MCF 10A (cell line): ENCODE results near the gene GPR61. TPM values are rescaled to one million over a fixed set of nuclear protein-coding genes. Genes with fewer than 3 reads are reported as not detected.

Experiments
- BruUV-seq: library from RNA; stranded (reverse); fragments of 400-500 nt; replicated peaks from 2 replicates; lab custom pipeline; 2021; lab: Mats Ljungman, UMichigan
- CTCF ChIA-PET: fragments of 300-600 bp; sonication (Branson Sonifier 250); formaldehyde crosslinking; extraction: SDS; loops from one replicate; lab custom pipeline; 2021; ENCODE audit warnings: antibody characterized with exemption, inconsistent platforms; lab: Yijun Ruan, JAX
- POLR2A ChIA-PET: fragments of 300-600, 350-650 bp; sonication (Branson Sonifier 250); formaldehyde crosslinking; extraction: SDS; loops from one replicate; lab custom pipeline; 2020; ENCODE audit warnings: antibody characterized with exemption, inconsistent platforms; lab: Yijun Ruan, JAX
- DNase-seq: peaks from one replicate; pipeline ENCODE4 v3.0.0-alpha.2; 2018; ENCODE audit not compliant: unreplicated experiment
- H3K27ac Mint-ChIP-seq: one replicate; pipeline ENCODE4 v1.8.0; 2022; ENCODE audit warnings: mild to moderate bottlenecking, low read depth, mixed read lengths; ENCODE audit not compliant: unreplicated experiment
- H3K27me3 Mint-ChIP-seq: one replicate; pipeline ENCODE4 v1.8.0; 2022; ENCODE audit warnings: mixed read lengths; ENCODE audit not compliant: insufficient read depth, unreplicated experiment
- H3K36me3 Mint-ChIP-seq: one replicate; pipeline ENCODE4 v1.8.0; 2022; ENCODE audit warnings: mild to moderate bottlenecking, moderate library complexity, mixed read lengths; ENCODE audit not compliant: insufficient read depth, unreplicated experiment
- H3K4me1 Mint-ChIP-seq: one replicate; pipeline ENCODE4 v1.8.0; 2022; ENCODE audit warnings: mixed read lengths; ENCODE audit not compliant: insufficient read depth, unreplicated experiment
- H3K4me3 Mint-ChIP-seq: one replicate; pipeline ENCODE4 v1.8.0; 2022; ENCODE audit warnings: mild to moderate bottlenecking, moderate library complexity, mixed read lengths; ENCODE audit not compliant: unreplicated experiment
- H3K9me3 Mint-ChIP-seq: one replicate; pipeline ENCODE4 v1.8.0; 2022; ENCODE audit warnings: mixed read lengths; ENCODE audit not compliant: unreplicated experiment
- CTCF ChIP-seq: fragments of 200-600 bp; IDR thresholded peaks from one replicate; pipeline ENCODE4 v1.8.0; 2022; ENCODE audit warnings: antibody characterized with exemption, mild to moderate bottlenecking; ENCODE audit not compliant: unreplicated experiment
- intact Hi-C: fragments of 100-400 bp; cut with micrococcal nuclease; formaldehyde crosslinking; loops from 2 replicates; pipeline ENCODE4 v1.14.1; 2022
- total RNA-seq: library from RNA; stranded (reverse); gene quantifications from 2 replicates; pipeline ENCODE4 v1.2.3, GENCODE V29; 2022

The GPR61 gene
- total RNA-seq, 1 experiment from 2014 or later = not detected

- H3K36me3 Mint-ChIP-seq = peaks cover 18% of the 10 kb centered on the region
- BruUV-seq = no TSS peak
- no peaks in the 10 kb centered on the region for H3K27me3 Mint-ChIP-seq
- peak within 1 kb of the TSS; percentile 98 for H3K4me3 Mint-ChIP-seq
- intact Hi-C loops = loop anchor here (1.0 to 5.0 kb wide), 2 partner anchors 38 to 67 kb away; partner anchors contain the start of gene PSMA5
- POLR2A ChIA-PET = interaction anchor here (0.7 to 5.6 kb wide), 12 partner anchors 10 to 802 kb away, joined by 3 to 38 read pairs (median 4); partner anchors contain the start of genes ATXN7L2, PRPF38B and PSMA5
- no peaks in the 10 kb centered on the region for H3K4me1 Mint-ChIP-seq
- CTCF ChIA-PET = interaction anchor here (0.6 to 40.0 kb wide), 27 partner anchors 10 to 578 kb away, joined by 3 to 1071 read pairs (median 3); partner anchors contain the start of genes AMIGO1, AMPD2, ATXN7L2 and GNAT2
- H3K27ac Mint-ChIP-seq = peak within 1 kb of the TSS; percentile 75
- peak; percentile 80 for DNase-seq
- peak; percentile 92 for TF ChIP-seq CTCF
- H3K9me3 Mint-ChIP-seq = no peaks in the 10 kb centered on the region
Measured at GRCh38 chr1:109493805-109494539, 45.7 kb upstream of the GPR61 start, which contains the start of gene CYB561D1. TSS of gene CYB561D1 (plus strand) at chr1:109494094. CDS start at chr1:109494140, 46 bp downstream.

GRCh38 chr1:109495738-109496137, 43.9 kb upstream of the GPR61 start:
- POLR2A ChIA-PET = interaction anchor here (1.0 kb wide), 1 partner anchor 255 kb away, joined by 3 read pairs; no protein-coding TSS in a partner anchor
- peak overlapping the region; percentile 98 for H3K4me3 Mint-ChIP-seq
- H3K27ac Mint-ChIP-seq = no peak overlapping the region
- CTCF ChIA-PET = interaction anchor here (0.6 to 40.0 kb wide), 5 partner anchors 11 to 278 kb away, joined by 3 to 1071 read pairs (median 7); partner anchors contain the start of genes ATXN7L2 and GPR61
- H3K27me3 Mint-ChIP-seq = no peaks in the 10 kb centered on the region
- no peaks in the 10 kb centered on the region for H3K9me3 Mint-ChIP-seq
- no peaks in the 10 kb centered on the region for H3K4me1 Mint-ChIP-seq
- intact Hi-C loops = no loop called here
- DNase-seq = no peak
- BruUV-seq = no TSS peak
- TF ChIP-seq CTCF = no peak
- H3K36me3 Mint-ChIP-seq = peaks cover 13% of the 10 kb centered on the region

GRCh38 chr1:109497449-109498160, 42.1 kb upstream of the GPR61 start:
- intact Hi-C loops = no loop called here
- BruUV-seq = no TSS peak
- H3K9me3 Mint-ChIP-seq = no peaks in the 10 kb centered on the region
- peaks cover 13% of the 10 kb centered on the region for H3K36me3 Mint-ChIP-seq
- H3K27me3 Mint-ChIP-seq = no peaks in the 10 kb centered on the region
- ChIA-PET CTCF (interaction anchor here (0.6 to 40.0 kb wide), 14 partner anchors 9 to 646 kb away, joined by 3 to 1071 read pairs (median 3); partner anchors contain the start of genes AMIGO1 and GPR61), POLR2A (interaction anchor here (0.5 to 1.2 kb wide), 3 partner anchors 8 to 49 kb away, joined by 3 to 4 read pairs (median 3); no protein-coding TSS in a partner anchor)
- no peak overlapping the region for H3K4me3 Mint-ChIP-seq
- no peak overlapping the region for H3K27ac Mint-ChIP-seq
- no peak for DNase-seq
- no peak for TF ChIP-seq CTCF
- no peaks in the 10 kb centered on the region for H3K4me1 Mint-ChIP-seq
